BE2C (cell line): Measurements from ENCODE around the gene B3GALT4.

Experiments used
- DNase-seq: peaks from one replicate; pipeline ENCODE4 v3.0.0-alpha.2; 2020
- H3K27me3 ChIP-seq: fragments of 250-450 bp; sonication (Bioruptor Pico); 2 replicates; pipeline ENCODE4 v1.5.1; 2020; ENCODE audit warnings: mild to moderate bottlenecking
- H3K36me3 ChIP-seq: fragments of 250-450 bp; sonication (Bioruptor Pico); 2 replicates; pipeline ENCODE4 v1.5.1; 2020; ENCODE audit warnings: mild to moderate bottlenecking
- H3K4me1 ChIP-seq: fragments of 250-450 bp; sonication (Bioruptor Pico); 2 replicates; pipeline ENCODE4 v1.5.1; 2020
- H3K4me3 ChIP-seq: 2 replicates; pipeline ENCODE4 v1.5.1; 2011; ENCODE audit warnings: low read depth, low read length
- H3K9me3 ChIP-seq: fragments of 250-450 bp; sonication (Bioruptor Pico); 2 replicates; pipeline ENCODE4 v1.5.1; 2020
- TF ChIP-seq, protein P1 (sequence below): IDR thresholded peaks from 2 replicates; pipeline ENCODE4 v1.5.1; 2012; ENCODE audit warnings: mild to moderate bottlenecking, low read depth, low read length

B3GALT4 gene

DNA sequence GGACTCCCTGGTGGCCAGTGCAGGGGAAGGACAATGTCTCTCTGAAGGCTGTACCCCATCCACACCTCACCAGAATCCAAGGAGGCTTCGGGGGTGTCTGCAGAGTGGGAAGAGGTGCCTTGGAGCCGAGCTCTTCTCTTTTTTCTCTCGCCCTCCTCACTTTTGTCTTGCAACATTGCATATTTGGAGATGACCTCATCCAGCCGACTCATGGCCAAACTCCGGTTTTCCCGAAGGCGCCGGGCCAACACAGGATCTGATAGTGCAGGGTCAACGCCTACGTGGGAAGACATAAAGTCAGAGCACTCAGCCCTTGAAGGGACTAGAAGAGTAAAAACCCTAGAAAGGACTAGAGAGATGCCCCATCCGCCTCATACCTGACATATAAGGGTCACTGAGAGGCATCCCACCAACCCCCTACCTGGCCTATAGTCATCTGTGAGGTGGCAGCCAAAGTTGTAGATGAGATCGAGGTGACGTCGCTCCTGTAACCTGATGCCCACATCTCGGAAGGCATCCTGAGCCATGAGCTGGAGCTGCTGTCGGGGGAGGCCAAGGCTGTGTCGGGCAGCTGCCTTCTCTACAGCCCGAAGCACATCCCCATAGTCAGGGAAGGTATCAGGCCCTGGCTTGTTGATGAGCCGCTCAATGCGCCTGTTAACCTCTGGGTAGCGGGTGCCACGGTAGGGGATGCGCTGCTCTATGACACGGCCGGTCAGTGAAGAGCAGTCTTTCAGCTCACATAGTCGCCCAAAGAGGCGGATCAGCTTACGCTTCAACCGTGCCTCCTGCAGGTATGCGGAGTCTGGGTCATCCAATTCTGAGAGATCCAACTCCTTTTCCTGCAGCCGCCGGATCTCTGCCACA, 43.6 kb downstream of the B3GALT4 start:
- H3K36me3 ChIP-seq = peaks cover 30% of the 10 kb centered on the region
- H3K4me1 ChIP-seq = no peaks in the 10 kb centered on the region
- TF ChIP-seq, protein P1, sequence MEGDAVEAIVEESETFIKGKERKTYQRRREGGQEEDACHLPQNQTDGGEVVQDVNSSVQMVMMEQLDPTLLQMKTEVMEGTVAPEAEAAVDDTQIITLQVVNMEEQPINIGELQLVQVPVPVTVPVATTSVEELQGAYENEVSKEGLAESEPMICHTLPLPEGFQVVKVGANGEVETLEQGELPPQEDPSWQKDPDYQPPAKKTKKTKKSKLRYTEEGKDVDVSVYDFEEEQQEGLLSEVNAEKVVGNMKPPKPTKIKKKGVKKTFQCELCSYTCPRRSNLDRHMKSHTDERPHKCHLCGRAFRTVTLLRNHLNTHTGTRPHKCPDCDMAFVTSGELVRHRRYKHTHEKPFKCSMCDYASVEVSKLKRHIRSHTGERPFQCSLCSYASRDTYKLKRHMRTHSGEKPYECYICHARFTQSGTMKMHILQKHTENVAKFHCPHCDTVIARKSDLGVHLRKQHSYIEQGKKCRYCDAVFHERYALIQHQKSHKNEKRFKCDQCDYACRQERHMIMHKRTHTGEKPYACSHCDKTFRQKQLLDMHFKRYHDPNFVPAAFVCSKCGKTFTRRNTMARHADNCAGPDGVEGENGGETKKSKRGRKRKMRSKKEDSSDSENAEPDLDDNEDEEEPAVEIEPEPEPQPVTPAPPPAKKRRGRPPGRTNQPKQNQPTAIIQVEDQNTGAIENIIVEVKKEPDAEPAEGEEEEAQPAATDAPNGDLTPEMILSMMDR = no peak
- no peaks in the 10 kb centered on the region for H3K27me3 ChIP-seq
- no peak for DNase-seq
- H3K4me3 ChIP-seq = no peak overlapping the region
- H3K9me3 ChIP-seq = no peaks in the 10 kb centered on the region

DNA sequence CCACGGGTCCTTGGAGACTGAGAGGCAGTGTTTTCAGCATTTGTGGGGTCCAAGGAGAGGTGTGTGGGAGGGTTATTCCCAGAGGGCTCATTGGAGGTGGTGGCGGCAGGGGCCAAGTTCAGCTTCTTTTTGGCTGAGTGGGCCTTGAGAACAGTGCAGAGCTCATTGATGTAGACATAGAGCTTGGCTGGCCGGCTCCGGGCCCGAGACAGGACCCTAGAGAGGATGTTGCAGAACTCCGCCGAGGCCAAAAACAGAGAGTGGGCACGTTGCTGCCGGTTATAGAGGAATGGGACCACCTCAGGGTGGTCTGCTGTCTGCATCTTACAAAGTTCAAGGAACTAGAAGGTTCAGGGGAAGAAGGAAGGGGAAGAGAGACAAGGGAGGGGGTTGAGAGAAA, 44.3 kb downstream of the B3GALT4 start:
- Histone ChIP-seq H3K36me3 (peaks cover 30% of the 10 kb centered on the region), H3K4me1 (no peaks in the 10 kb centered on the region), H3K9me3 (no peaks in the 10 kb centered on the region), H3K27me3 (no peaks in the 10 kb centered on the region), H3K4me3 (no peak overlapping the region)
- DNase-seq = no peak
- TF ChIP-seq, protein P1 = no peak

DNA sequence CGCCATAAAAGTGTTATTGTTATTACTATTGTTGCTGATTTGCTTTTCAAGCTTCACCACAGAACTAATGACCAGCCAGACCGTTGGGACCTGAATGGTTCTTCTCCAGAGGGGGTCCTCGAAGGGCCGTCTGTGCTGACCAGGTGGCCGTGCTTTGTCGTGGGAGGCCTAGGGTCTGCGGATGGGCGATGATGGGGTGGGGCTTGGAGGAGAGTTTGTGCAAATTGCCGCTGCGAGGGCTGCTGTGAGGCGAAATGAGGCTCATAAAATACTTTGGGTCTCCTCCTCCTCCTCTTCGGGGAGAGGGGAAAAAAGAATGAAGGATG, 46.7 kb downstream of the B3GALT4 start:
- H3K9me3 ChIP-seq = no peaks in the 10 kb centered on the region
- no peaks in the 10 kb centered on the region for H3K4me1 ChIP-seq
- peaks cover 29% of the 10 kb centered on the region for H3K36me3 ChIP-seq
- TF ChIP-seq, protein P1 = no peak
- DNase-seq = no peak
- H3K4me3 ChIP-seq = peak overlapping the region; percentile 86
- no peaks in the 10 kb centered on the region for H3K27me3 ChIP-seq

DNA sequence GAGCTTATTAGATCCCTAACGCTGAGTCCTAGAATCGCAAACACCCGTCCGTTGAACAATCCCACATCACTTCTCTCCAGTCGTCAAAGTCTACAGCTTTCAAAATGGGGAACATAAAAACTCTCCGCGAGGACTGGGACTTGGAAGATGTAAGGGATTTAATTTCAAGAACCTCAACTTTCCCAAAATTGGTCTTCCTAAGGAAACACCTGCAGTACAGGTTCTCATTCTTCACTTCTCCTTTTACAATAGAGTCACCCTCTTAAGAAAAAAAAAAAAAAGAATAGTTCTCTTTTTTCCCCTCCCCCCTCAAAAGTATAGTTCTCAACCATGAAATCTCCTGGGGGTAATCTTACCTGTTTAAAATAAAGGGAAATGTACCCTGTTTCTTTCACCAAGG, 47.2 kb downstream of the B3GALT4 start:
- Histone ChIP-seq H3K36me3 (peaks cover 24% of the 10 kb centered on the region), H3K27me3 (no peaks in the 10 kb centered on the region), H3K9me3 (no peaks in the 10 kb centered on the region), H3K4me3 (peak overlapping the region; percentile 86), H3K4me1 (no peaks in the 10 kb centered on the region)
- TF ChIP-seq, protein P1 = no peak
- no peak for DNase-seq
